Raji (cell line): ENCODE results near the gene TSSK3.

Experiments
- POLR2A ChIP-seq: IDR thresholded peaks from 2 replicates; pipeline ENCODE4 v1.6.1; 2011; ENCODE audit warnings: low read depth, low read length, control low read depth; ENCODE audit not compliant: insufficient read depth

TSSK3 gene, protein sequence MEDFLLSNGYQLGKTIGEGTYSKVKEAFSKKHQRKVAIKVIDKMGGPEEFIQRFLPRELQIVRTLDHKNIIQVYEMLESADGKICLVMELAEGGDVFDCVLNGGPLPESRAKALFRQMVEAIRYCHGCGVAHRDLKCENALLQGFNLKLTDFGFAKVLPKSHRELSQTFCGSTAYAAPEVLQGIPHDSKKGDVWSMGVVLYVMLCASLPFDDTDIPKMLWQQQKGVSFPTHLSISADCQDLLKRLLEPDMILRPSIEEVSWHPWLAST

DNA sequence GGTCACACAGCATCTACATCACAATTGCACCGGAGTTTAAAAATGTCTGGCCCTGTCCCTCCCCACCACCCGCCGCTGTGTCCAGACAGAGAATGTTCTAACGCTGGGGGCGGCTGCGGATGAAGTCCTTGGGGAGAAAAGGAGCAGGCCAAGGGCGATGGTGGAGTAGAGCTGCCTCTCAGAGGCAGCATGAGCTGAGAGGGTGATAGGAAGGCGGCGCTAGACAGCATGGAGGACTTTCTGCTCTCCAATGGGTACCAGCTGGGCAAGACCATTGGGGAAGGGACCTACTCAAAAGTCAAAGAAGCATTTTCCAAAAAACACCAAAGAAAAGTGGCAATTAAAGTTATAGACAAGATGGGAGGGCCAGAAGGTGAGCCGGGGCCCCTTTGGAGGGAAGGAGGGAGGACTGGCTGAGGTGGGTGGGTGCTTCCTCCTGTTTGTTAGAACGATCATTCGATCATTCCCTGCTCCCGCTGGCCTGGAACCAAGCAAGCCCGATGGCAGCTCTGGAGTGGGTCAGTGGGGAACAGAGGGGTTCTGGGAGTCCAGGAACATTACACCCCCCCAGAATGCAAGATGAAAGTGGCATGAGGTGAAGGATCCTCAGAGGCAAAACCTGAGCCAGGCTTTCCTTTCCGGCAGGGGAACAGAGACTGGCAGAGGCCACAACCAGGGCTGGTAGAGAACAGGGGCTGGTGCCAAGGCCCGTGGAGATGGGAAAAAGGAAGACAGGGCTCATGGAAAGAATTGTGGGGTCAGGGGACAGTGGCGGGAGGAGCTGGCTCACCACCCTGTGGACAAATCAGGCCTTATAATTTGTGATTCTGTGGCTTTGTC lies at the start of gene TSSK3, which contains the start of gene FAM229A:
TSS of gene TSSK3 (plus strand) at position 66 of the 840 bp plus-strand sequence. CDS start at position 229, 163 bp downstream.
TSS of gene FAM229A (minus strand) at position 12 of the 840 bp plus-strand sequence. CDS start 394 bp downstream, outside the sequence.
- no peak for TF ChIP-seq POLR2A

DNA sequence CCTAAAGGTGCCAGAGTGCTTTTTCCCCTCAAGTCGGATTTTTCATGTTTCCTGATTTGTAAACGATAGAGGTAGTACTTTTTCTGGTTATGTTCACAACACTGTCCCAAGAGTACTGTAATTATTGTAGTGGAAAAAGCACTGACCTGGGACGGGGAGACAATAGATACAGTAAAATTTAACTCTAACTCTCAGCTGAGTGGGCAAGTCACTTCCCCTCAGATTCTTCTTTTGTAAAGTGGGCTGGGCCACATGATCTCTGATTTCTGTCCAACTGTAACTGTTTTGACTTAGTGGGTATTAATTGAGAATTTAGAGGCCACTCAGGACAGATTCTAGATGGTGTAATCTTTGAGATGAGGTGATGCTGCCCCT lies 45.4 kb upstream of the TSSK3 start:
- no peak for TF ChIP-seq POLR2A

DNA sequence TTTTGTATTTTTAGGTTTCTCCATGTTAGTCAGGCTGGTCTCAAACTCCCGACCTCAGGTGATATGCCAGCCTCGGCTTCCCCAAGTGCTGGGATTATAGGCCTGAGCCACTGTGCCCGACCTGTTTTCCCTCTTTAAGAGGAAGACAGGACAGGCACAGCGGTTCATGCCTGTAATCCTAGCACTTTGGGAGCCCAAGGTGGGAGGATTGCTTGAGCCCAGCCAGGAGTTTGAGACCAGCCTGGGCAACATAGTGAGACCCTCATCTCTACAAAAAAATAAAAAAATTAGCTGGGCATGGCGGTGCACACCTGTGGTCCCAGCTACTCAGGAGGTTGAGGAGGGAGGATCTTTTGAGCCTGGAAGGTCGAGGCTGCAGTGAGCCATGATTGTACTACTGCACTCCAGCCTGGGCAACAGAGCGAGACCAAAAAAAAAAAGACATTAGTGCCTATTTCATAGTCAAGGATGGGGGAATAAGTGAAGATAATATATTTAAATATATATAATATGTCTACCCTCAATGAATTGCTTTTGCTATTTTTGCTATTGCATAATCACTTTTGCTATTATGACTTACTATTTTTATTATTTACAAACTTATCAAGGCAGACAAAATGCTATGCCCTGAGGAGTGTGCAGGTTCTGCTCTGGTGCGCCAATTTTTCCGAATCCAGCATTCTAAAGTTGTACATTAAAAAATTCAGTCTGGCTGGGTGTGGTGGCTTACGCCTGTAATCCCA lies 44.0 kb upstream of the TSSK3 start:
- no peak for TF ChIP-seq POLR2A

DNA sequence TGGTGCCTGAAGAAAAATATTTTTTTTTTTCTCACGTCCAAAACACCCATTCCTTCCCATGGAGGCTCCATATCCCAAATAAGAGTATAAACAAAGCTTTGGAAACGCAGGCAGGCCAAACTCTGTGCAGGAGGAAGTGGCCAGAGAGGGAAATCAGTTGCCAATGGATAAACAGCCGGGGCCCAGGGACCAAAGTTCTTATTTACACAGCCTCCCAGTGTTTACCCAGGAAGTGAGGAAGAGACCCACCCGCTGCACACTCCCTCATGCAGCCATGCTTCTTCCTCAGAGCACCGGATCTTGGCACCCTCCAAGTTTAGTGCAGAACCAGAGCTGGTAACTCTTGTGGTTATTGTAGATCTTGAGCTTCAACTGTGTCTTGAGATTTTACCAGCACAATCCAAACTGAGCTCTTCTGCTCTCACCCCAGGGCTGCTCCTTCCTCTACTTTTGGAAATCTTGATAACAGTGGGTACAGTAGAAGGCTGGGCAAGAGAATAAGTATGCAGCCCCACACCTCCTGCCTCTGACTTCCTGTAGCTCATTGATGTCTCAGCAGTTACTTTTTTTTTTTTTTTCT lies 40.5 kb upstream of the TSSK3 start:
- no peak for TF ChIP-seq POLR2A

DNA sequence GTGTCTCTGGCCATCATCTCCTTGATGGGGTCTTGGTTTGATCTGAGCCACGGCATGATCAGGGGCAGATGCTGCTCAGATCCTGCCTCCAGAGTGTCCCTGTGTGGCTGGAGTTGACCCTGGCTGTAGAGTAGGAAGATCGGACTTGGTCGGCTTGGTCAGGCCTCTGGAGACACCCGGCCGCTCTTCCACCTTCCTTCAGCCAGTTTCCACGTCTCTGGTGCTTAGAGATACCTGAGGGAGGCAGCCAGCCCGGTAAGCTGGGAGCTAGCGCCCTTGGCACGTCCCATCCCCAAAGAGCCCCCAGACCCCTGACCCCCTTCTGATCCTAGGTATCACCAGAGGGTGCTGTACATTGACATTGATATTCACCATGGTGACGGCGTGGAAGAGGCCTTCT lies 35.1 kb upstream of the TSSK3 start:
- no peak for TF ChIP-seq POLR2A

DNA sequence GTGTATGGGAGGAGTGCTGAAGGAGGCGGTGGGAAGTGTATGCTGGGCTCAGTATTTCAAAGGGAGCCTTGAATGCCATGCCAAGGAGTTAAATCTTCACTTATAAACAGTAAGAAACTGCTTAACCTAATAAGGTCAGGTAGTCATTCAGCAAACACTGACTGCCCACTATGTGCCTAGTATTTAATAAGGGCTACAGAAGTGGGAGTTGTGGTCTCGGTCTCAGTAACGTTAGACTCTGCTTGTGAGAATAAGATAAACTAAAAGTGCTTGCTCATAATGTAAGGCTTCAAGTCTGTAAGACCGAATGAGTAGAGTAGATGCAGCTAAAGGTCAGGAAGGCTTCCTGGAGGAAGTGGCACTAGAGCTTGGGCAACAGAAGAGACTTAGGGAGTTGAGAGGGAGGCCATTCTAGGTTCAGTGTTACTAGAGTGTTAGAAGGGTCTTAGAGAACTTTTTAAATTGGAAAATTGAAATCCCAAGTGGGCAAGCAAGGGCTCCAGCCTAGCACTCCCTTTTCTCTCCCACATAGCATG lies 32.3 kb upstream of the TSSK3 start:
- TF ChIP-seq POLR2A = no peak

DNA sequence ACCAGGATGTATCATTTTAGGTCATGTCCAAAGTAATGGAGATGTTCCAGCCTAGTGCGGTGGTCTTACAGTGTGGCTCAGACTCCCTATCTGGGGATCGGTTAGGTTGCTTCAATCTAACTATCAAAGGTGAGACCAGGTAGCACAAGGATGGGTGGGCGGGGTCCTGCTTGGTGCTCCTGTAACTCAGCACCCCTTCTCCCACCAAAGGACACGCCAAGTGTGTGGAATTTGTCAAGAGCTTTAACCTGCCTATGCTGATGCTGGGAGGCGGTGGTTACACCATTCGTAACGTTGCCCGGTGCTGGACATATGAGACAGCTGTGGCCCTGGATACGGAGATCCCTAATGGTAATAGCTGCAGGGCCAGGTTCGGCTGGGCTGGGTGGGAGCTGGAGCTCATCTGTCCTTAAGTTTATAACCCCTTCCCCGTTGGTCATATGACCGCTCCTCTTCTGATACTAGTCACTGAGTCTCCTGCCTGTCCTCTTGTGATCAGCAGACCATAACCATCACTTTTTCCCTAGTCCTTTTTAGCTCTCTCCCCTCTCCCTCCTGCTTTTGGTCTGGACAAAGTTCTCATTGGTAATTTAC lies 31.7 kb upstream of the TSSK3 start:
- no peak for TF ChIP-seq POLR2A

DNA sequence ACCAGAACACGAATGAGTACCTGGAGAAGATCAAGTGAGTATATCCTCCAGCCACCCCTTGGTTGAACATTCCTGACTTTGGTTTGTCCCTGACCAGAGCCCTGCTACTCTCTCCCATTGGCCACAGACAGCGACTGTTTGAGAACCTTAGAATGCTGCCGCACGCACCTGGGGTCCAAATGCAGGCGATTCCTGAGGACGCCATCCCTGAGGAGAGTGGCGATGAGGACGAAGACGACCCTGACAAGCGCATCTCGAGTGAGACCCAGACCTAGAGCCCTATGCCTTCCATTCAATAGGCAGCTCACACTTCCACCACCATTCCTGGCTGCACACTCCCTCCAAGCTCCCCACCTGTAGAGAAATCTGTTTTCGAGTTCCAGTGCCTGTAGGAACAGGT lies 30.8 kb upstream of the TSSK3 start:
- no peak for TF ChIP-seq POLR2A

DNA sequence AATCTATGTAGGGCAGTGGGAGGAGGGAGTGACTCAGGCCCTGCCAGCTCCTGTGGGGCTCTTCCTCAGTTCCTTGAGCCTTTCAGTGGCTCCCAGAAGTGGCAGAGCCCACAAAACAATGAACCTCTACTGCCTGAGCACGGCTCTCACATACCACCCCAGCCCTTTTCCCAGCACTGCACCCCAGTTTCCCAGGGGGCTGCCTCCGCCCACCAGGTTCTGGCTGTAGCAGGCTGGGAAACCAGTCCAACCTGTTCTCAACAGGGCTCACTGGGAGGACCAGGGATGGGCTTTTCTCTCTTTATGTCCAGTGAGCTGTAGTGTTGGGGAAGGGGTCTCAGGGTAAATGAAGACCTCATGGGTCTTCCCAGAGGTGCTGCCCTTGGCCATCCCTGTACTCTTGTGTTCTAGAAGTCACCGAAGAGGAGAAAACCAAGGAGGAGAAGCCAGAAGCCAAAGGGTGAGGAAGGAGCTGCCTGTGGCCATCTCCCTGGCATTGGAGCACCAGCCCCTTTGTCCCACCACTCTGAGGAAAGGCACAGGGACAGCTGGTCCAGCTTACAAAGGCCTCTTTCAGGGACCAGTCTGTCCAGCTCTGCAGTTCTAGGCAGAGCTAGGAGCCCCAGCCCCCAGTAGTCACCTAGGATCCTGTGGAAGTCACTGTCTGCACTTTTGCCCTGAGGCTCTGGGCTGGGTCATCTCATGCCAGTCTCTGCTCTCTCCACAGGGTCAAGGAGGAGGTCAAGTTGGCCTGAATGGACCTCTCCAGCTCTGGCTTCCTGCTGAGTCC lies 29.9 kb upstream of the TSSK3 start:
- TF ChIP-seq POLR2A = peak; percentile 57

DNA sequence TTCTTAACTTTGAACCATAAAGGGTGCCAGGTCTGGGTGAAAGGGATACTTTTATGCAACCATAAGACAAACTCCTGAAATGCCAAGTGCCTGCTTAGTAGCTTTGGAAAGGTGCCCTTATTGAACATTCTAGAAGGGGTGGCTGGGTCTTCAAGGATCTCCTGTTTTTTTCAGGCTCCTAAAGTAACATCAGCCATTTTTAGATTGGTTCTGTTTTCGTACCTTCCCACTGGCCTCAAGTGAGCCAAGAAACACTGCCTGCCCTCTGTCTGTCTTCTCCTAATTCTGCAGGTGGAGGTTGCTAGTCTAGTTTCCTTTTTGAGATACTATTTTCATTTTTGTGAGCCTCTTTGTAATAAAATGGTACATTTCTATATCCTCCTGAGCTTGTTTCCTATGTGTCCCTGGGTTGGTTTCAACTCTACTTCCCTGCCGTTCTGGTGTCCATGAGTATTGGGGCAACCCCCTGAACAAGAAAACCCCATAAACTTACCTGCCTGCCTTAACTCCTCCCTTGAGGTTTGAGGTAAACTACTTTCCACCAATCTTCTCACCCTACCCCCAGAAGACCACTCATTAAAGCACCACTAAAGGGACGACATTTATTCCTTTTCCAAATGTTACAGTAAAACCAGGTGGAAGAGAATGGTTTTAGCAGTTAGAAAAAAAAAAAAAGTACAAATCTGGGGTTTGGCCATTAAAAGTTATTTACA lies 28.9 kb upstream of the TSSK3 start:
- TF ChIP-seq POLR2A = no peak; the same call in 1 of the 2 replicates

DNA sequence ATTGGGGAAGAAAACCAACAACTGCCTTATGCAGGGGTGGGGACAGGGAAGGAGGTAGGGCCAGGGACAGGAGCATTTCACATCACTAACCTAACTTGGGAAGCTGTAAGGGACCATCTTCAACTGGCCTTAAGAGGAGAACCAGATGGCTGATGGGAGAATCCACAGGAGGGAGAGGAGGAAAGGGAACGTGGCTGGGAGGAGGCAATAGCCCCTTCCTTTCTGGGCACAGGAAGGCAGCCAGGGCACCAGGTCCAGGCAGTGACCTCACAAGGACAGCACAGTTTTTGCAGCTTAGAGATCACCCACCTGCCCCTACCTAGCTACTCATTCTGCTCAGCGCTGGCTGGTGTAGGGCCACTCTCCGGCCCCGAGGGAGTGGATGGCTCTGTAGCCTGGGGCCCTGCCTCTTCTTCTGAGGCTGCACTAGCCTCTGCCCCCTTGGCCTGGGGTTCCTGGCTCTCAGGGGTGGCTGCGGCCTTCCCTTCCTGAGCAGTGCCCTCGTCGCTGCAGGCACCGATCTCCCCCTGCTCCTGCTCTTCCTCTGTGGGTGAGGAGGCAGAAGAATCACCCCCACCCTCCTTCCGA lies 28.0 kb upstream of the TSSK3 start:
- 0 out of 2 replicates have a peak, but pooled peaks have one; percentile 38 for TF ChIP-seq POLR2A

DNA sequence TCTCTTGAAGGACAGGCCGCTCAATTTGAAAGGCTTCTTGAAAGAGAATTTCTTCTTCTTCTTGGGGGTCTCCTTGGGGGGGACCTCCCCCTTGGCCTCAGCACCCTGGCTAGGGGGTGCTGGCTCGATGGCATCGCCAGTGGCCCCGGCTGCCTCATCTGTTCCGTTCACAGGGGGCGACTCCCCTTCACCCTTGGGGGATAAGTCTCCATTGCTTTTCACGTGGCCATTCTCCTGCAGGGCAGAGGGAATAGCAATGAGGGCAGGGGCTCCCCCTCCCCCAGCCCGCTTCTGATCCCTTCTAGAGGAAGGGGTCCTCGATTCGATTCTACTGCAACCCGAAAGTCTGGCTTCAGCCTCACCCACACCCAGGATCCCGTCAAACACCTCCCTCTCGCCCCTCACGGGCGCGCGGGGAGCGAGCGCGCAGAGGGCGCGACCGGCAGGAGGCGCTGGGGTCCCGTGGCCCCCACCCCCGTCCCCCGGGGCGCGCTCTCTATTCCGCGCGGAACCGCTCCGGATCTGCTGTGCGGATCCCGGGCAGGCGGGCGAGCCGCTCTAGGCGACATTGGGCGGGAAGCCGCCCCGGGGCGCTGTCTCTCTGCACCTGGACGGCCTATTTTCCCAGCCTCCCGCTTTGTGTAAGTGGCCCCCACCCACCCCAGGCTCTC lies 27.3 kb upstream of the TSSK3 start:
- TF ChIP-seq POLR2A = peak; percentile 19; the same call in 1 of the 2 replicates
